GM19035 (cell line): ENCODE data around the gene NUCKS1.
A peak's percentile ranks its signal among the peaks of the same experiment; 100 is the strongest.
"Not testable (repeated sequence)": the region's sequence is repeated elsewhere in the genome, so short reads cannot be mapped to it uniquely, and the experiment has no call there.

Source experiments
- ATAC-seq: cut with Tn5 transposase; IDR thresholded peaks from one replicate; pipeline ENCODE4 v1.9.1; 2021; ENCODE audit not compliant: unreplicated experiment

NUCKS1 gene

GRCh38 chr1:205733438-205734175 lies 16.4 kb downstream of the NUCKS1 start:
- ATAC-seq = no peak

GRCh38 chr1:205729945-205730610 lies 19.9 kb downstream of the NUCKS1 start:
- ATAC-seq = no peak

- ATAC-seq = no peak
These were observed 23.3 kb downstream of the NUCKS1 start for GRCh38 chr1:205726619-205727125.

GRCh38 chr1:205725514-205725913 lies 24.5 kb downstream of the NUCKS1 start:
- no peak for ATAC-seq

- not testable (repeated sequence) for ATAC-seq
These were observed 29.2 kb downstream of the NUCKS1 start for GRCh38 chr1:205720740-205721139.

- no peak for ATAC-seq
These were observed 30.2 kb downstream of the NUCKS1 start for GRCh38 chr1:205719762-205720161.

- ATAC-seq = no peak
These were observed 31.0 kb downstream of the NUCKS1 start for GRCh38 chr1:205719015-205719414.

GRCh38 chr1:205716371-205717132 lies 33.4 kb downstream of the NUCKS1 start:
- no peak for ATAC-seq

GRCh38 chr1:205715628-205716027 lies 34.4 kb downstream of the NUCKS1 start:
- ATAC-seq = no peak

- ATAC-seq = no peak
These were observed 35.1 kb downstream of the NUCKS1 start for GRCh38 chr1:205714906-205715246.

- no peak for ATAC-seq
These were observed 35.6 kb downstream of the NUCKS1 start for GRCh38 chr1:205714190-205714905.

- peak; percentile 75 for ATAC-seq
These were observed 38.6 kb downstream of the NUCKS1 start for GRCh38 chr1:205711105-205712048.

GRCh38 chr1:205710201-205711062 lies 39.5 kb downstream of the NUCKS1 start:
- ATAC-seq = no peak

GRCh38 chr1:205709640-205710039 lies 40.3 kb downstream of the NUCKS1 start:
- ATAC-seq = no peak

GRCh38 chr1:205709059-205709398 lies 41.0 kb downstream of the NUCKS1 start:
- ATAC-seq = no peak

GRCh38 chr1:205706601-205707502 lies 43.1 kb downstream of the NUCKS1 start:
- no peak for ATAC-seq

- ATAC-seq = no peak
These were observed 45.1 kb downstream of the NUCKS1 start for GRCh38 chr1:205704903-205705302.

- no peak for ATAC-seq
These were observed 46.9 kb downstream of the NUCKS1 start for GRCh38 chr1:205703072-205703471.
